Stimulated activated CD8-positive, alpha-beta memory T cell treated with anti-CD3 and anti-CD28 coated beads, Interleukin-12 subunit alpha, Interleukin-12 subunit beta, amount 100 ng/mL, for 24 hours (primary cell): ENCODE results near the gene TENT4A.

Experiments used
- DNase-seq: peaks from one replicate; pipeline ENCODE4 v3.0.0-alpha.2; 2020; ENCODE audit errors: extremely low read depth

TENT4A gene

GRCh38 chr5:6732634-6733410, 19.6 kb downstream of the TENT4A start:
- no peak for DNase-seq

GRCh38 chr5:6733411-6734242, 20.4 kb downstream of the TENT4A start:
- DNase-seq = no peak

DNA sequence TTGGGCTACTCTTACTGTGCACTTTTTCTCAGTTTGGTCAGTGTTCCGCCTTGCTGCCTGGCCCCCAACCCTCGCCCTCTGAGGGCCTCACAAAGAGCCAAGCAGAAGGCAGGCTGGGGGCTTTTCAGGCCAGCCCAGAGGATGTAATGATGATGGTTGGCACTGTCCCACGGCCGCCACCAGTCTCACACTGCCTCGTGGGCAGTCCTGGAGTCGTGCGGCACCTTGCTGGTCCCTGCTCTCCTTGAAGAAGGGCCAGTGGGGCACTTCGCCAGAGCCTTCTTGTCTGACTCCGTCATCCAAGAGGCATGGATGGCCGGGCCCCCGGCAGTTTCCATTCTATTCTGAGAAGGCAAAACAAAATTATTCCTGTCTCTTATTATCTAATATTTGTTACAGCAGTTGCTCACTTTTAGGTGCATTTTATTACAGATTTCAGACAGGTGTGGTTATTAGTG, 21.0 kb downstream of the TENT4A start:
- no peak for DNase-seq

DNA sequence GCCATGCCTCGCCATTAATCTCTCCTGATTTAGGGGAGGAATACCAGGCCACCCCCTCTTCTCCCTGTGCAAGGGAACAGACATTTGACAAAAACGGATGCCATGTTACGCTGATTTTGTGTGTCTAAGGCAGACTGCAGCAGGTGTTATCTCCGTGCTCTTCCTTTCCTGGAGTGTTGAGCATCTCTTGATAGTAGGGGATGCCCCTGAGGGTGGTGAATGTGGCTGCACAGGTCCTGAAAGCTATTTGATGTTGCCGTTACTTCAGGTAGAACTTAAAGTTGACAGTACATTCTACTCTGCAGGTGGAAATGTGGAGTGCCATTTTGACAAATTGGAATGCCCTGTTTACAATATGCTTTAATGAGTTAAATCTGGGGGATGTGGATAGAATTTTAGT, 21.5 kb downstream of the TENT4A start:
- no peak for DNase-seq

- no peak for DNase-seq
Observed at GRCh38 chr5:6736106-6736505, 22.9 kb downstream of the TENT4A start.

GRCh38 chr5:6736524-6737042, 23.4 kb downstream of the TENT4A start:
- no peak for DNase-seq

GRCh38 chr5:6737043-6737941, 24.1 kb downstream of the TENT4A start:
- DNase-seq = no peak

- no peak for DNase-seq
Observed at GRCh38 chr5:6739603-6740002, 26.4 kb downstream of the TENT4A start.

GRCh38 chr5:6740586-6741150, 27.4 kb downstream of the TENT4A start:
- no peak for DNase-seq

- no peak for DNase-seq
Observed at GRCh38 chr5:6742081-6742758, 29.0 kb downstream of the TENT4A start.

DNA sequence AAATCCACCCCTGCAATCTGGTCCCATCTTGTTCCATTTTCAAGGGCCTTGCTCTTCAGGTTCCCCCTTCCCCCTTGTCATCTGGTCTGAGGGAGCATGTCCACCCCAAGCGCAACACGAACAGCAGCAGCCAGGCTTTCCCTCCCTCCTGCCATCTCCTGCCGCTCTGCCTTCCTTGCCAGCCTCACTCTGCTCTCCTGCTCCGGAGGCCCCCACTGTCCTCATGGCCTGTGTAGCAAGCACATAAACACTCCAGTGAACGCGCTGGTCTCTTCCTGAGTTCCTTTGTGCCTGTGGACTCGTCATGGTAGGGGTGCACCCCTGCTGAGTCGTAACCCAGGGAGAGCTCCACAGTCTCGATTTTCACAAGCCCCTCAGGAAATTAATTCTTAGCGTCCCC, 29.9 kb downstream of the TENT4A start:
- DNase-seq = no peak

DNA sequence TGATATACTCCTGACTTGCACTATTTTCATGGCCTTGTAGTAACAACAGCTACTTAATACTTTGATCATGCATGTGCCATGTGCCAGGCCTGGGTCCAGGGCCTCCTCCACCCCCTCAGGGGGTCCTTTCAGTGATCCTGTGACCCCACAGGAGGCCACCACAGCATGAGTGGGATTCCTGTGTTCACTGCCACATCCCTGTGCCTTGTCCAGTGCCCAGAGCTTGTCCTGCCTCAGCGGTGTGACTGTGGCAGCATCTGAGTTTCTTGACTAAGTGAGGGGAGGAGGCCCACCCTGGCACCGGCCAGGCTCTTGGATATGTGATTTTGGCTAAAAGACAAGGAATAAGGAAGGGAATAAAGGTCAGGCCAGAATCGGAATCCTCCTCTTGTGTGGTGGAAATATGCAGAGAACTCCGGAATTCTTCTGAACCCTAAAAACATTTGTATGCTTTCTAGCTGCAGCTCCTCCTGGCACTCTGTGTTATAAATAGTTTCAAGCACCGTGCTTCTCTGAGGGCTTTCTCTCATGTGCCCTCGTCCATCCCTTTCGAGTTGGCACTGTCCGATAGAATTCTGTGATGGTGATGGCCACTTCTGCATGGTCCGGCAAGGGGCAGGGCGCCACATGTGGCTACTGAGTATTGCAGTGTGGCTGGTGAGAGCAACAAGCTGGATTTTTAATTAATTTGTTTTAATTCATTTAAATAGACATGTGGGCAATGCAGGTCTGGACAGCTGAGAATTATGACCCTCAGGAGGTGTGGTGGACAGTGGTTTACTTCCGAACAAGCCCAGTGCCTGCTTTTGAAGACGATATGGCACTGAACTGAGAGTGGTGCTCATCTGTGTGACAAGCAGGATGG, 31.8 kb downstream of the TENT4A start:
- DNase-seq = no peak

- DNase-seq = no peak
Observed at GRCh38 chr5:6745706-6746222, 32.5 kb downstream of the TENT4A start.

- no peak for DNase-seq
Observed at GRCh38 chr5:6746244-6746643, 33.0 kb downstream of the TENT4A start.

DNA sequence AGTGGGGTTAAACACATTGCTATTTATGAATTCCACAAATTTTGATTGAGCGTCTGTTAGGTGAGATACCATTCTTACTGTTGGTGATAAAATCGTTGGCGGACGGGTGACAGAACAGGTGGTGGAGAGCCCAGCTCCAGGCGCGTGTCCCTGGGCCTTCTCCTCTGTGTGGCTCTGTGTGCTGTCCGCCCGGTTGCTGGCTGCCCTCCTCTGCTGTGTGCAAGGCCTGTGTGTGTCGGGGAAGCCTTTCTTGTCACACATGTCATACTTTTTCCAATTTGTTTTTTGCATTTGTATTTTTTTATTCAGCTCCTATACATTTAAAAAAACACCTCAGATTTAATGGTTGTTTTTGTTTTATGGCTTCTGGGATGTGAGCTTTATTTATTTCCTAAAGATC, 33.9 kb downstream of the TENT4A start:
- no peak for DNase-seq

- DNase-seq = no peak
Observed at GRCh38 chr5:6748142-6748541, 34.9 kb downstream of the TENT4A start.

- no peak for DNase-seq
Observed at GRCh38 chr5:6749026-6749716, 35.9 kb downstream of the TENT4A start.

- DNase-seq = no peak
Observed at GRCh38 chr5:6750142-6750840, 37.1 kb downstream of the TENT4A start.
